ENCODE measurements around the gene LHFPL2. TPM values are rescaled to one million over a fixed set of nuclear protein-coding genes. Genes with fewer than 3 reads are reported as not detected.

The LHFPL2 gene
- total and polyA plus RNA-seq, 9 of the 15 experiments (the other 6 are each of a cell fraction or from before 2014, with no cell fraction given): 1.0 to 6.6 (median 4.6) TPM

- in situ Hi-C loops (cut with MboI): no loop called here
- Histone ChIP-seq H3K27me3 (ENCODE audit: control insufficient read depth in 2 of 2, insufficient read depth in 2 of 2, low read length in 2 of 2) (no peaks in the 10 kb centered on the region), H3K9me1 (ENCODE audit: control insufficient read depth, insufficient read depth, low read length) (no peaks in the 10 kb centered on the region), H3K9ac (ENCODE audit: insufficient read depth in 1 of 2, low read depth in 2 of 2, low read length in 2 of 2) (no peak overlapping the region), H3K27ac (ENCODE audit: extremely low read depth, low read depth, low read length) (no peak overlapping the region), H3K4me2 (ENCODE audit: insufficient read depth, low read length) (no peak overlapping the region), H4K20me1 (replicated peaks; ENCODE audit: control insufficient read depth, insufficient read depth, low read length) (no peaks in the 10 kb centered on the region), H3K9me3 (replicated peaks; ENCODE audit: control insufficient read depth, insufficient read depth, low read depth, low read length) (no peaks in the 10 kb centered on the region), H3K4me1 (replicated peaks in 1 of 2; ENCODE audit: control insufficient read depth in 2 of 2, insufficient read depth in 2 of 2, low read length in 2 of 2) (peaks cover 5 to 29% of the 10 kb centered on the region in 2 experiments; a peak in 4 of 5 replicates), H3K36me3 (ENCODE audit: control insufficient read depth, insufficient read depth, low read length) (no peaks in the 10 kb centered on the region), H3K4me3 (no peak overlapping the region), H3K79me2 (ENCODE audit: control insufficient read depth, insufficient read depth, low read length) (no peaks in the 10 kb centered on the region), H2AFZ (ENCODE audit: low read depth, low read length) (no peak overlapping the region)
- no peak for FAIRE-seq
- BruUV-seq (replicated peaks): no TSS peak
- DNase-seq (ENCODE audit: extremely low read depth in 1 of 4, low spot score in 3 of 4): no peak
- POLR2A ChIA-PET: interaction anchor here (1.0 kb wide), 1 partner anchor 8 kb away, joined by 3 read pairs; no protein-coding TSS in a partner anchor
- 43% methylated on average over 1 of the region's 1 CpG for WGBS (ENCODE audit: insufficient coverage, low coverage, missing lambda C conversion rate)
- intact Hi-C loops (cut with micrococcal nuclease): no loop called here
- CTCF ChIA-PET (ENCODE audit: low intra/inter-chr PET ratio): no interaction called here
- ATAC-seq: no peak
- TF ChIP-seq CEBPG (CRISPR knock-in tag; IDR thresholded peaks at IDR 0.05) (no peak), CEBPG (tag; conservative IDR thresholded peaks at IDR 0.05 in 1 of 2, IDR thresholded peaks at IDR 0.05 in 1 of 2) (0 out of 4 replicates have a peak, but pooled peaks of 1 of the 2 experiments have one; percentile 28), ZNF512 (tag; IDR thresholded peaks at IDR 0.05) (no peak), TRIM25 (IDR thresholded peaks at IDR 0.05; ENCODE audit: borderline replicate concordance) (no peak), PTRF (tag; IDR thresholded peaks at IDR 0.05) (no peak), ZNF124 (CRISPR knock-in tag; IDR thresholded peaks at IDR 0.05) (no peak), SAFB2 (IDR thresholded peaks at IDR 0.05; ENCODE audit: borderline replicate concordance, low read depth, low read length, severe bottlenecking) (no peak), BACH1 (tag; IDR thresholded peaks at IDR 0.05) (no peak), ERF (CRISPR knock-in tag; IDR thresholded peaks at IDR 0.05) (no peak)
Measured at GRCh38 chr5:78662323-78662722, 13.8 kb upstream of the LHFPL2 start.

Measured in K562 (cell line).